GM23248 (cell line): ENCODE measurements around the gene WFDC9. TPM values are rescaled to one million over a fixed set of nuclear protein-coding genes. Genes with fewer than 3 reads are reported as not detected.
"Not testable (repeated sequence)": the region's sequence is repeated elsewhere in the genome, so short reads cannot be mapped to it uniquely, and the experiment has no call there.

Source experiments
- DNase-seq: peaks from one replicate; pipeline ENCODE4 v3.0.0-alpha.2; 2015
- H2AFZ ChIP-seq: fragments of 200-600 bp; sonication (generic); 2 replicates; pipeline ENCODE4 v1.6.1; 2016; ENCODE audit warnings: antibody characterized with exemption
- H3F3A ChIP-seq: fragments of 200-600 bp; sonication (generic); 2 replicates; pipeline ENCODE4 v1.6.1; 2016; ENCODE audit warnings: mild to moderate bottlenecking, antibody characterized with exemption, mixed run types; ENCODE audit not compliant: insufficient read depth
- H3K27ac ChIP-seq: fragments of 200-600 bp; sonication (generic); 2 replicates; pipeline ENCODE4 v1.5.1; 2016; ENCODE audit warnings: mild to moderate bottlenecking
- H3K27me3 ChIP-seq: fragments of 200-600 bp; sonication (generic); replicated peaks from 2 replicates; pipeline ENCODE4 v1.6.1; 2016; ENCODE audit warnings: mild to moderate bottlenecking; ENCODE audit not compliant: insufficient read depth
- H3K36me3 ChIP-seq: fragments of 200-600 bp; sonication (generic); 2 replicates; pipeline ENCODE4 v1.6.1; 2016; ENCODE audit warnings: low read depth, mild to moderate bottlenecking
- H3K4me1 ChIP-seq: fragments of 200-600 bp; sonication (generic); 2 replicates; pipeline ENCODE4 v1.6.1; 2016; ENCODE audit warnings: mild to moderate bottlenecking; ENCODE audit not compliant: insufficient read depth
- H3K4me2 ChIP-seq: fragments of 200-600 bp; sonication (generic); one replicate; pipeline ENCODE4 v1.6.1; 2016; ENCODE audit warnings: mild to moderate bottlenecking; ENCODE audit not compliant: unreplicated experiment
- H3K4me3 ChIP-seq: fragments of 200-600 bp; sonication (generic); 2 replicates; pipeline ENCODE4 v1.5.1; 2016; ENCODE audit warnings: mild to moderate bottlenecking
- H3K79me2 ChIP-seq: fragments of 200-600 bp; sonication (generic); 2 replicates; pipeline ENCODE4 v1.6.1; 2016; ENCODE audit warnings: mild to moderate bottlenecking; ENCODE audit not compliant: insufficient read depth
- H3K9ac ChIP-seq: fragments of 200-600 bp; sonication (generic); 2 replicates; pipeline ENCODE4 v1.6.1; 2016; ENCODE audit warnings: mild to moderate bottlenecking
- H3K9me2 ChIP-seq: fragments of 200-600 bp; sonication (generic); 2 replicates; pipeline ENCODE4 v1.6.1; 2016; ENCODE audit warnings: mixed run types, mild to moderate bottlenecking, moderate library complexity; ENCODE audit not compliant: insufficient read depth
- H3K9me3 ChIP-seq: fragments of 200-600 bp; sonication (generic); one replicate; pipeline ENCODE4 v1.6.1; 2017; ENCODE audit warnings: low read depth
- H4K20me1 ChIP-seq: fragments of 200-600 bp; sonication (generic); 2 replicates; pipeline ENCODE4 v1.6.0; 2016; ENCODE audit not compliant: insufficient read depth
- EZH2 ChIP-seq: fragments of 200-600 bp; sonication (generic); IDR thresholded peaks from 2 replicates; pipeline ENCODE4 v1.6.1; 2018; ENCODE audit warnings: antibody characterized with exemption, mild to moderate bottlenecking; ENCODE audit not compliant: insufficient read depth, poor library complexity, severe bottlenecking
- EZH2phosphoT487 ChIP-seq: fragments of 200-600 bp; sonication (generic); IDR thresholded peaks from 2 replicates; pipeline ENCODE4 v1.6.1; 2018; ENCODE audit warnings: antibody characterized with exemption, moderate library complexity, mild to moderate bottlenecking, low read depth; ENCODE audit not compliant: insufficient read depth
- WGBS, 2 experiments: methylation state at CpG; one replicate each; pipeline ENCODE4 v1.1.6; 2015 to 2017; ENCODE audit warnings: low lambda C conversion rate in 2 of 2, low coverage in 1 of 2; ENCODE audit errors: missing lambda C conversion rate in 2 of 2; 5-methylcytosine and 5-hydroxymethylcytosine counted together
- in situ Hi-C: fragments of 300-500 bp; cut with MboI; formaldehyde crosslinking; loops from 2 replicates; pipeline ENCODE4 v1.15.0; 2020
- polyA plus RNA-seq: library from polyadenylated mRNA; unstranded; fragments of >200 nt; fragmentation: Nextera tagmentation; extraction: Ambion mirVana; gene quantifications from 2 replicates; pipeline ENCODE4 v1.2.1, GENCODE V29; 2016
- total RNA-seq: library from RNA; depleted of rRNA; stranded (reverse); fragments of >200 nt; shearing (Covaris generic); gene quantifications from 2 replicates; pipeline ENCODE4 v1.2.3, GENCODE V29; 2014; rRNA removed

Gene WFDC9
- not detected in 2 replicates for total RNA-seq
- polyA plus RNA-seq, result not detected in 2 replicates

- Histone ChIP-seq H4K20me1 (no peaks in the 10 kb centered on the region), H2AFZ (no peak within 1 kb of the TSS), H3K36me3 (no peaks in the 10 kb centered on the region), H3K9me2 (peaks cover 2% of the 10 kb centered on the region; the same call in 1 of the 2 replicates), H3K4me2 (no peak within 1 kb of the TSS), H3K4me1 (peaks cover 11% of the 10 kb centered on the region), H3F3A (no peaks in the 10 kb centered on the region), H3K79me2 (no peaks in the 10 kb centered on the region), H3K9me3 (no peaks in the 10 kb centered on the region), H3K4me3 (no peak within 1 kb of the TSS), H3K27ac (no peak within 1 kb of the TSS), H3K27me3 (no peaks in the 10 kb centered on the region), H3K9ac (no peak within 1 kb of the TSS)
- in situ Hi-C loops, result no loop called here
- TF ChIP-seq EZH2phosphoT487 (no peak), EZH2 (no peak)
- WGBS, 2 experiments, result 40 to 46% methylated on average over 4 of the region's 4 CpGs
- no peak for DNase-seq
Measured at GRCh38 chr20:45631184-45631583, at the start of gene WFDC9. Gene WFDC9, minus strand, starts transcription at chr20:45631284. Its CDS starts 21,103 bp downstream, at chr20:45610181.

DNA sequence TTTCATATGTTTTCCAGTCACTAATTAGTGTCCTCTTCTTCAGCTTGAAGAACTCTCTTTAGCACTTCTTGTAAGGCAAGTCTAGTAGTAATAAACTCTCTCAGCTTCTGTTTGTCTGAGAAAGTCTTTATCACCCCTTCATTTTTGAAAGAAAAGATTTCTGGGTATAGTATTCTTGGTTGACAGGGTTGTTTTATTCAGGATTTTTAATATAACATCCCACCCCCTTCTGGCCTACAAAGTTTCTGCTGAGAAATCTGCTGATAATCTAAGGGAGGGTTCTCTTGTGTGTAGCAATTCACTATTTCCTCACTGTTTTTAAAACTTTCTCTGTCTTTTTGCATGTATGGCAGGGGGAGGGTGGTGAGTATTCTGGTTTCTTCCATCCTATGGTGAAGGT is 48.6 kb upstream of the WFDC9 start:
- Histone ChIP-seq H3F3A (no peaks in the 10 kb centered on the region), H4K20me1 (no peaks in the 10 kb centered on the region), H3K9me2 (no peaks in the 10 kb centered on the region), H3K27ac (no peak overlapping the region), H3K9ac (no peak overlapping the region), H3K9me3 (no peaks in the 10 kb centered on the region), H3K4me2 (no peak overlapping the region), H2AFZ (no peak overlapping the region), H3K79me2 (no peaks in the 10 kb centered on the region), H3K27me3 (no peaks in the 10 kb centered on the region), H3K4me3 (no peak overlapping the region), H3K36me3 (no peaks in the 10 kb centered on the region), H3K4me1 (no peaks in the 10 kb centered on the region)
- in situ Hi-C loops, result no loop called here
- no peak for DNase-seq
- TF ChIP-seq EZH2 (no peak), EZH2phosphoT487 (no peak)

GRCh38 chr20:45672765-45673164 is 41.7 kb upstream of the WFDC9 start:
- Histone ChIP-seq H4K20me1 (no peaks in the 10 kb centered on the region), H3K9me2 (no peaks in the 10 kb centered on the region), H3K36me3 (no peaks in the 10 kb centered on the region), H3K4me3 (no peak overlapping the region), H3K4me1 (no peaks in the 10 kb centered on the region), H2AFZ (no peak overlapping the region), H3K4me2 (no peak overlapping the region), H3K9me3 (no peaks in the 10 kb centered on the region), H3K27ac (no peak overlapping the region), H3K27me3 (no peaks in the 10 kb centered on the region; the same call in none of the 2 replicates), H3K79me2 (no peaks in the 10 kb centered on the region), H3K9ac (no peak overlapping the region), H3F3A (no peaks in the 10 kb centered on the region)
- no peak for DNase-seq
- TF ChIP-seq EZH2, result no peak
- TF ChIP-seq EZH2phosphoT487, result no peak
- in situ Hi-C loops, result no loop called here

DNA sequence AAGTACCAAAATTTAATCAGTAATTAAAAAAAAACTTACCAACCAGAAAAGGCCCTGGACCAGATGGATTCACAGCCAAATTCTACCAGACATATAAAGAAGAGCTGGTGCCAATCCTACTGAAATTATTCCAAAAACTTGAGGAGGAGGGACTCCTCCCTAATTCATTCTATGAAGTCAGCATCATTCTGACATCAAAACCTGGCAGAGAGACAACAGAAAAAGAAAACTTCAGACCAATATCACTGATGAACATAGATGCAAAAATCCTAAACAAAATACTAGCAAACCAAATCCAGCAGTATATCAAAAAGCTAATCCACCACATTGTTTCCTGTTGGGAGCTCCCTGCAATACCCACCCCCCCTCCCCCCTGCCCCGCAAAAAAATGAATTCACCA is 39.1 kb upstream of the WFDC9 start, which contains the start of gene WFDC11:
TSS of gene WFDC11 (minus strand) at position 101 of the 400 bp plus-strand sequence. CDS start 19,639 bp downstream, outside the sequence.
- WGBS, 2 experiments, result 39 to 70% methylated on average over 1 of the region's 1 CpG
- Histone ChIP-seq H3K9ac (no peak within 1 kb of the TSS), H3K4me3 (no peak within 1 kb of the TSS), H3K4me1 (no peaks in the 10 kb centered on the region), H3K27ac (no peak within 1 kb of the TSS), H3F3A (no peaks in the 10 kb centered on the region), H2AFZ (no peak within 1 kb of the TSS), H3K9me3 (no peaks in the 10 kb centered on the region), H3K36me3 (no peaks in the 10 kb centered on the region), H3K27me3 (no peaks in the 10 kb centered on the region; the same call in none of the 2 replicates), H4K20me1 (no peaks in the 10 kb centered on the region), H3K4me2 (no peak within 1 kb of the TSS), H3K9me2 (no peaks in the 10 kb centered on the region), H3K79me2 (no peaks in the 10 kb centered on the region)
- no peak for DNase-seq
- in situ Hi-C loops, result no loop called here
- TF ChIP-seq EZH2phosphoT487 (no peak), EZH2 (no peak)

DNA sequence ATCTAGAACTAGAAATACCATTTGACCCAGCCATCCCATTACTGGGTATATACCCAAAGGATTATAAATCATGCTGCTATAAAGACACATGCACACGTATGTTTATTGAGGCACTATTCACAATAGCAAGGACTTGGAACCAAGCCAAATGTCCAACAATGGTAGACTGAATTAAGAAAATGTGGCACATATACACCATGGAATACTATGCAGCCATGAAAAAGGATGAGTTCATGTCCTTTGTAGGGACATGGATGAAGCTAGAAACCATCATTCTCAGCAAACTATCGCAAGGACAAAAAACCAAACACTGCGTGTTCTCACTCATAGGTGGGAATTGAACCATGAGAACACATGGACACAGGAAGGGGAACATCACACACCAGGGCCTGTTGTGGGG is 26.0 kb upstream of the WFDC9 start:
- 21 to 56% methylated on average over 3 of the region's 3 CpGs for WGBS, 2 experiments
- H3K4me2 ChIP-seq, H3K9me2 ChIP-seq, H3K9ac ChIP-seq, in situ Hi-C loops, H3K36me3 ChIP-seq, DNase-seq, H3K9me3 ChIP-seq, H3K4me3 ChIP-seq, H3K4me1 ChIP-seq, H2AFZ ChIP-seq, H4K20me1 ChIP-seq, H3F3A ChIP-seq, H3K27ac ChIP-seq, H3K27me3 ChIP-seq, H3K79me2 ChIP-seq: not testable (repeated sequence)

DNA sequence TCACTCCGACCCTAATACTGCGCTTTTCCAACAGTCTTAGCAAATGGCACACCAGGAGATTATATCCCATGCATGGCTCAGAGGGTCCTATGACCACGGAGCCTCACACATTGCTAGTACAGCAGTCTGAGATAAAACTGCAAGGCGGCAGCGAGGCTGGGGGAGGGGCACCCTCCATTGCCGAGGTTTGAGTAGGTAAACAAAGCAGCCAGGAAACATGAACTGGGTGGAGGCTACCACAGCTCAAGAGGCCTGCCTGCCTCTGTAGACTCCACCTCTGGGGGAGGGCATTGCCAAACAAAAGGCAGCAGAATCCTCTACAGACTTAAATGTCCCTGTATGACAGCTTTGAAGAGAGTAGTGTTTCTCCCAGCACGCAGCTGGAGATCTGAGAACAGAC is 20.6 kb upstream of the WFDC9 start:
- H3K9me3 ChIP-seq, H3K9me2 ChIP-seq, H3K36me3 ChIP-seq, H3K27me3 ChIP-seq, H3F3A ChIP-seq, H3K79me2 ChIP-seq, H3K27ac ChIP-seq, in situ Hi-C loops, H3K4me1 ChIP-seq, H3K4me2 ChIP-seq, H3K9ac ChIP-seq, H4K20me1 ChIP-seq, DNase-seq, H2AFZ ChIP-seq, H3K4me3 ChIP-seq: not testable (repeated sequence)
- 53 to 69% methylated on average over 7 of the region's 7 CpGs for WGBS, 2 experiments
